Activated CD4-positive, CD25-positive, alpha-beta regulatory T cell treated with anti-CD3 and anti-CD28 coated beads, Interleukin-2, amount 50 U/mL, for 72 hours (primary cell): ENCODE data around the gene TFF1.
A peak's percentile ranks its signal among the peaks of the same experiment; 100 is the strongest.
"Not testable (repeated sequence)": the region's sequence is repeated elsewhere in the genome, so short reads cannot be mapped to it uniquely, and the experiment has no call there.

ENCODE experiments used
- DNase-seq: peaks from one replicate; pipeline ENCODE4 v3.0.0; 2021

TFF1 gene

DNA sequence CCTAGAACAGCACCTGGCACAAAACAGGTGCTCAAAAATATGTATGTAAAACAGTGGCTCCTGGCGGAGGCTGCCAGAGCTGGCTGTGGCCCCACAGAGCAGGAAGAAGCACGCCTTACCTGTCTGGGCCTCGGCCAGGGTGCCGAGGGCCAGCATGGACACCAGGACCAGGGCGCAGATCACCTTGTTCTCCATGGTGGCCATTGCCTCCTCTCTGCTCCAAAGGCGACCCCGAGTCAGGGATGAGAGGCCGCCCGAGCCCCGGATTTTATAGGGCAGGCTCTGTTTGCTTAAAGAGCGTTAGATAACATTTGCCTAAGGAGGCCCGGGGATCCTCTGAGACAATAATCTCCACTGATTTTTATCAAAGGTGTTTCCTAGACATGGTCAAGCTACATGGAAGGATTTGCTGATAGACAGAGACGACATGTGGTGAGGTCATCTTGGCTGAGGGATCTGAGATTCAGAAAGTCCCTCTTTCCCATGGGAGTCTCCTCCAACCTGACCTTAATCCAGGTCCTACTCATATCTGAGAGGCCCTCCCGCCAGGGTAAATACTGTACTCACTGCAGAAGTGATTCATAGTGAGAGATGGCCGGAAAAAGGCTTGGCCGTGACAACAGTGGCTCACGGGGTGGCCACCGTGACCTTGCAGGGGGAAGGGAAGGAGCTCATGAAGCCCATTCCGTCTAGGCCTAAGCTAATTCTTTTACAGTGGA lies at the start of gene TFF1:
TSS of gene TFF1 (minus strand) at position 244 of the 719 bp plus-strand sequence. CDS start at position 204, 40 bp downstream.
- no peak for DNase-seq

- DNase-seq: peak; percentile 82
Observed at GRCh38 chr21:42414928-42415769, 48.8 kb upstream of the TFF1 start.

- DNase-seq: no peak
Observed at GRCh38 chr21:42414553-42414927, 48.2 kb upstream of the TFF1 start.

DNA sequence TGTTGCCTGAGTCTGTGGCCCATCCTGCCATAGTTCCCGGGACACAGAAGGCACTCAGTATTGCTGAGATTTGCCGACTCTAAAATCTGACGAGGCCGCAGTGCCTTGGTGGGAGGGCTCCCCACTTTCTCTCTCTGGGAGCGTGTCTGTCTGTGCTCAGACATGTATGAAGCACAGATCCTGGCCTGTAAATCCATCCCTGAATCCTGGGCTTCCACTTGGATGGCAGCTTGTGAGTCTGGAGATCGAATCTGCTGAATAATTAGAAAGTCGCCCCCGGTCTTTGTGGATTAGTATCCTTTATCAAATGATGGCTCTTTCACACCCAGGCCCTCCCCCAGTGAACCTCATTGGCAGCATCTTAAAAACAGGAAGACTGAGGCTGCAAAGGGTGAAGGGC lies 47.7 kb upstream of the TFF1 start:
- no peak for DNase-seq

GRCh38 chr21:42413500-42413899 lies 47.2 kb upstream of the TFF1 start:
- no peak for DNase-seq

DNA sequence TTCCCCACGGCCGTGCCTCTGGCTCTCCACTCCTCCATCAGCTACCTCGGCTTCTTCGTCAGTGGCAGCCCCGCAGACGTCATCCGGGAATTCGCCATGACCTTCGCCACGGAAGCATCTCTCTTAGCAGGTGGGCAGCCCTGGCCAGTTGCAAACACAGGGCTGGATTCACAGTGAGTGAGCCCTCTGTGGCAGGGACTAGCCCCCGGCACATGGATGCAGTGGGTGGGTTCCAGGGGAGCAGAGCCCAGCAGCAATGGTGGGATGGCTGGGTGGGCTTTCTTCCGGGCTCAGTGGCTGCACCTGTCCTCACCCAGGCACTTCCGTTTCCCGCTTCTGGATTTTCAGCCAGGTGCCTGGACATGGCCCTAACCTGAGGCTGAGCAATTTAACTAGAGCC lies 46.8 kb upstream of the TFF1 start:
- no peak for DNase-seq

DNA sequence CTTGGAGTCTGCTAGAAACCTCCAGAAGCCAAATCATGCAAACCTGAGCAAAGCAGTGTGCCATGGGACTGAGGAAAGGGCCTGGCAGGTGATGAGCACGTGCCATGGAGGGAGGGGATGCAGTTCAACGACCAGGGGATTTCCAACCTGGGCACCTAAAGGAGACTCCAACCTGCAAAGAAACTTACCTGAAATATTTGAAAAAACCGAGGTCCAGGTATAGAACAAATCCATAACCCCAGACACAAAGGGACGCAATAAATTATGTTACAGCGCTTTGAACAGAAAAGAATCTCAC lies 46.2 kb upstream of the TFF1 start:
- no peak for DNase-seq

DNA sequence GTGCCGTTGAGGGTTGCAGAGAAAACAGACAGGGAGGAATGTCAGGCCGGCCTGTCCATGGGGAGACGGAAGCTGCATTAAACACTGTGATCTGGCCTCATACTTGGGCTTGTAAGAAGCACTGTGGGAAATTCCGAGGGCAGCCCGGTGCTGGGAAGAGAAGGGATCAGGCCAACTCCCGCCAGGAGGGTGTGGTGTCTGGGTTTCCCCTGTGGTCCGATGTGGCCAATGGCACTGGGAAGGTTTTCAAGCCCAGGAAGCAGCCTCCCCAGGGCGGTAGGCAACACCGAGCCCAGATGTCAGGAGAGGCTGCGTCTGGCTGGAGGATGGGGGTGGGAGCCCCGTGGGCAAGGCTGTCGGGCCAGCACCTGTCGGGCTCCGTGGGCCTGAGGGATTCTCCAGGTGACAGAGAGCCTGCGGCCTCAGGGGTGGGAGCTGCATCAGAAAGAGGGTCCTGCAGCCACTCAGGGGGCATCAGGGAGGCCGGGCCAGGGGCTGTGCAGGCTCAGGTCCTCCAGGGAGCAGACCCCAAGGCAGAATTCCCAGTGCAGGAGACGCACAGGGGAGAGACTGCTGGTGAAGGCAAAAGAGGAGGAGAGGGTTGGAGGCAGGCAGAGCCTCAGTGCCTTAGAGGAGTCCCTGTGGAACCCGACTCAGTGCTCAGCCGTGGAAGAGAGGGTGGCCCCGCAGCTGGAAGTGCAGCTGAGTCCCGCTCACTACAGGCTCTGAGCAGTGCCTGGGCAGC lies 45.7 kb upstream of the TFF1 start:
- DNase-seq: no peak

- no peak for DNase-seq
Observed at GRCh38 chr21:42411197-42411869, 45.0 kb upstream of the TFF1 start.

GRCh38 chr21:42409366-42409765 lies 43.0 kb upstream of the TFF1 start:
- DNase-seq: no peak

- DNase-seq: not testable (repeated sequence)
Observed at GRCh38 chr21:42408718-42409117, 42.4 kb upstream of the TFF1 start.

- no peak for DNase-seq
Observed at GRCh38 chr21:42407476-42407875, 41.1 kb upstream of the TFF1 start.

DNA sequence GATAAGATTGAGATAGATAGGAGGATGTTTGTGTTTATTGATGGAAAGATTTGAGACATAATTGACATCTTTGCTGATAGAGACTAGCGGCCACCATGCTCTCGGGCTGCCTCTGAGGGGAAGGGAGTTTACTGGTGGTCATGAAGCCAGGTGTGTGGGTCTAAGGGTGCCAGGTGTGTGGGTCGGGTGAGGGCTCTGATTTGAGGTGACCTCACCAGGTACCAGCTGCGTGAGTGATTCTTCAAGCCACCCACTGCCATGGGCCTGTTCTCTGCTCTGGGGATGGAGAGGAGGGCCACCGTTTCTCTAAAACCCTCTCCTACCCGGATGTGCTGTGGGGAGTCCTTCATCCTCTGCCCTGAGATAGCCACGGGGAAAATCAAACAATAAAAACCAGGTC lies 40.5 kb upstream of the TFF1 start:
- no peak for DNase-seq

GRCh38 chr21:42406201-42406621 lies 39.9 kb upstream of the TFF1 start:
- no peak for DNase-seq

GRCh38 chr21:42405064-42406013 lies 39.0 kb upstream of the TFF1 start:
- no peak for DNase-seq

- DNase-seq: no peak
Observed at GRCh38 chr21:42404539-42404938, 38.2 kb upstream of the TFF1 start.

DNA sequence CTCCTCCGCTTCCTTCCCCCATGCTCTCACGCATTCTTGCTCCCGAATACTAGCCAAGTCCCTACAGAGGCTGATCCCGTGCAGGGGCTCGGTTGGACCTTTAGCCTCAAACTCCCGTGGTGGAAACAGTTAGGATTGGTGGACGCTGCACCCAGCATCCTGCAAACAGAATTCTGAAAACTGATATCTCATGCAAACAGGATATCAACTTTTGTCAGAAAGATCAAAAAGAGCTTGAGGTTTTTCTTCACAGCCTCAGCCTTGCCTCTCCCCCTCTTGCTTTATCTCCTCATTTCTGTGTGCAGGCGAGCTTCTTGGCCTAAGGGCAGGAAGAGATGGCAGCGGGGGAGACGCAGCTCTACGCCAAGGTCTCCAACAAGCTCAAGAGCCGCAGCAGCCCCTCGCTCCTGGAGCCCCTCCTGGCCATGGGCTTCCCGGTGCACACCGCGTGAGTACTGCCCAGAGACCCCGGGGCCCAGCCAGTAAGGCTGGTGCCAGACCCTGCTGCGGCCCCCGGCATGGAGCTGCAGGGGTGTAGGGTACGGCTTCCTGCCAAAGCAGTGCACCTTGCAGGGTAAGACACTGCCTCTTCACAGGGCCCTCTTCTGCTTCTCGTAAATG lies 37.4 kb upstream of the TFF1 start, which contains the start of gene UBASH3A:
TSS of gene UBASH3A (plus strand) at position 292 of the 621 bp plus-strand sequence. CDS start at position 336, 44 bp downstream.
- no peak for DNase-seq

- DNase-seq: no peak
Observed at GRCh38 chr21:42401820-42402251, 35.5 kb upstream of the TFF1 start.

DNA sequence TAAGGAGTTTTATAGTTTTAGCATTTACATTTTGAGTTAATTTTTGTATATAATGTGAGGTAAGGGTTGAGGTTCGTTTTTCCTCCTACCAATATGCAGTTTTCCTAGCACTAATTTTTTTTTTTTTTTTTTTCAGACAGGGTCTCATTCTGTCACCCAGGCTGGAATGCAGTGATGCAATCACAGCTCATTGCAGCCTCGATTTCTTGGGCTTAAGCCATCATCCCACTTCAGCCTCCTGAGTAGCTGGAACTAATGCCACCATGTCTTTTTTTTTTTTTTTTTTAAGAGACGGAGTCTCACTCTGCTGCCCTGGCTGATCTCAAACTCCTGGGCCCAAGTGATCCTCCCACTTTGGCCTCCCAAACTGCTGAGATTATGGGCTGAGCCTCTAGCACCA lies 34.8 kb upstream of the TFF1 start:
- DNase-seq: no peak

DNA sequence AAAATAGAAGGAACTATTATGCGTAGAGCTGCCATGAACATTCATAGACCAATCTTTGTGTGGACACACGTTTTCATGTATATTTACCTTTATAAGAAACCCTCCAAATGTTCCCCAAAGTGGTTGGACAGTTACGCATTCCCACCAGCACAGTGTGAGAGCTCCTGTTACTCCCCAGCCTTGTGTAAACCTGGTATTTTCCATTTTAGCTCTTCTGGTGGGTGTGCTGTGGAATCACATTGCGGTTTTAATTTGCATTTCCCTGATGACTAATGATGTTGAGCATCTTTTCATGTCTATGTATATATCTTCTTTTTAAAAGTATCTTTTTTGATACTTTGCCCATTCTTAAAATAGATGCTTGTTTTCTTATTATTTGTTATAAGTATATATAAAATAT lies 34.2 kb upstream of the TFF1 start:
- no peak for DNase-seq

DNA sequence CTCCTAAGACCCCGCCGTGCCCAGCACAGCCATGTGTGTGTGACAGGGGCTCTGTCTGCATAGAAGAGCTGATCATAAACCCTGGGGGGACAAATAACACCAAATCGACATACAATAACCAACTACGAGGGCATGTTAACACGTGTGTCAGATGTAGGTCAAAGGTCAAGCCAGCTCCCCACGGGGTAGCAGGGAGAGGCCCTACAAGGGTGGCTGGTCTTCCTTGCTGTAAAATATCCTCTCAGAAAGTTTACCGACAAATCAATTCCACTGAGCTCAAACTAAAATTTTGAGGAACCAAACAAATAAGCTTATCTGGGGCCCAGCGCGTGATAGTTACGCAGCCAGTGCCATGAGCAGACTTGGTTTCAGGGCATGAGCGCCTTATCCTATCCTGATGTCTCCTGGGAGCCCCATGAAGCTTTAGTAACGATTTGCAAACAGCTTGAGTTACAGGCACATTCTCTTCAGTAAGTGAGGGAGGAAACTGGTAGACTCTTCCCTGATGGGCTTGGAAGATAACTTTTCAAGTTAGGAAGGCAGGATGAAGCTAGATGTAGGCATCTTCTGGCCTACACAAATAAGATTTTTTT lies 32.2 kb upstream of the TFF1 start:
- DNase-seq: no peak
